Endothelial cell of umbilical vein (primary cell): ENCODE data around the gene IFITM5. TPM values are rescaled to one million over a fixed set of nuclear protein-coding genes. Genes with fewer than 3 reads are reported as not detected.

Source experiments
- BruUV-seq: library from RNA; stranded (reverse); fragments of 400-500 nt; replicated peaks from 2 replicates; lab custom pipeline; 2021; lab: Mats Ljungman, UMichigan
- CTCF ChIA-PET: fragments of 300-600, 350-600 bp; sonication (Branson Sonifier 250); formaldehyde crosslinking; loops from one replicate; lab custom pipeline; 2021; ENCODE audit warnings: antibody characterized with exemption, inconsistent platforms; lab: Charles Lee
- POLR2A ChIA-PET: fragments of 300-600, 350-600 bp; sonication (Branson Sonifier 250); formaldehyde crosslinking; loops from one replicate; lab custom pipeline; 2021; ENCODE audit warnings: antibody characterized with exemption, inconsistent platforms; lab: Charles Lee
- DNase-seq: peaks from one replicate; pipeline ENCODE4 v3.0.0-alpha.2; 2011; ENCODE audit warnings: low read depth, low spot score
- FAIRE-seq: peaks from 2 replicates; lab custom pipeline; 2011; peaks lifted over from hg19 to GRCh38; lab: Jason Lieb, UNC
- H2AFZ ChIP-seq: 2 replicates; pipeline ENCODE4 v1.6.0; 2012; ENCODE audit warnings: low read depth, low read length, control low read depth, inconsistent platforms
- H3K27ac ChIP-seq: 2 replicates; pipeline ENCODE4 v1.5.1; 2011; ENCODE audit warnings: low read depth, mild to moderate bottlenecking, control low read depth, low read length, moderate library complexity; ENCODE audit not compliant: insufficient read depth
- H3K27me3 ChIP-seq, 2 experiments: 2 replicates each; pipeline versions ENCODE4 v1.6.0 to v1.6.1; 2011; ENCODE audit warnings: low read length in 2 of 2, mixed read lengths in 1 of 2; ENCODE audit not compliant: control insufficient read depth in 2 of 2, insufficient read depth in 2 of 2
- H3K36me3 ChIP-seq, 2 experiments: 2 replicates in 1 of 2; 3 replicates in 1 of 2; pipeline ENCODE4 v1.5.1; 2011; ENCODE audit warnings: low read length in 2 of 2, mild to moderate bottlenecking in 1 of 2, moderate library complexity in 1 of 2; ENCODE audit not compliant: control insufficient read depth in 2 of 2, insufficient read depth in 2 of 2; ENCODE audit errors: extremely low read depth in 1 of 2
- H3K4me1 ChIP-seq: 3 replicates; pipeline ENCODE4 v1.5.1; 2011; ENCODE audit warnings: mild to moderate bottlenecking, low read length; ENCODE audit not compliant: control insufficient read depth, insufficient read depth; ENCODE audit errors: extremely low read depth
- H3K4me2 ChIP-seq: 2 replicates; pipeline ENCODE4 v1.6.1; 2011; ENCODE audit warnings: low read length, control low read depth, mixed read lengths; ENCODE audit not compliant: insufficient read depth
- H3K4me3 ChIP-seq, 3 experiments: fragments of 200-600 bp in 1 of 3; sonication (generic), shearing (Covaris generic) in 1 of 3; replicated peaks in 1 of 3; 2 replicates each; pipeline ENCODE4 v1.5.1; 2011 to 2016; ENCODE audit warnings: control low read depth in 3 of 3, low read length in 3 of 3, mild to moderate bottlenecking in 2 of 3, inconsistent platforms in 1 of 3, low read depth in 1 of 3, moderate library complexity in 1 of 3; ENCODE audit not compliant: insufficient read depth in 1 of 3
- H3K79me2 ChIP-seq: 2 replicates; pipeline ENCODE4 v1.6.0; 2012; ENCODE audit warnings: low read length, inconsistent platforms; ENCODE audit not compliant: control insufficient read depth, insufficient read depth
- H3K9ac ChIP-seq: replicated peaks from 2 replicates; pipeline ENCODE3; 2011; ENCODE audit warnings: low read length, control low read depth; ENCODE audit not compliant: insufficient read depth; ENCODE audit errors: extremely low read depth
- H3K9me1 ChIP-seq: replicated peaks from 3 replicates; pipeline ENCODE4 v1.6.0; 2011; ENCODE audit warnings: mild to moderate bottlenecking, low read length; ENCODE audit not compliant: control insufficient read depth, insufficient read depth; ENCODE audit errors: extremely low read depth
- H3K9me3 ChIP-seq: replicated peaks from 2 replicates; pipeline ENCODE4 v1.5.1; 2012; ENCODE audit warnings: low read length, inconsistent platforms; ENCODE audit not compliant: control insufficient read depth, insufficient read depth
- H4K20me1 ChIP-seq: replicated peaks from 2 replicates; pipeline ENCODE3; 2011; ENCODE audit warnings: mild to moderate bottlenecking, low read length; ENCODE audit not compliant: control insufficient read depth, insufficient read depth; ENCODE audit errors: extremely low read depth
- CTCF ChIP-seq, 2 donors: IDR thresholded peaks; 1 replicate in 1 of 2; 2 replicates in 1 of 2; pipeline ENCODE4 v1.5.1; 2011; ENCODE audit warnings: low read length in 2 of 2, mild to moderate bottlenecking in 2 of 2, moderate library complexity in 2 of 2, control low read depth in 1 of 2, inconsistent platforms in 1 of 2, low read depth in 1 of 2; ENCODE audit not compliant: insufficient read depth in 1 of 2; ENCODE audit errors: extremely low read depth in 1 of 2
- EZH2 ChIP-seq: IDR thresholded peaks from 2 replicates; pipeline ENCODE4 v1.6.1; 2012; ENCODE audit warnings: borderline replicate concordance, low read depth, mild to moderate bottlenecking, moderate library complexity, low read length, inconsistent platforms; ENCODE audit not compliant: severe bottlenecking
- FOS ChIP-seq: IDR thresholded peaks from 2 replicates; pipeline ENCODE4 v1.6.1; 2011; ENCODE audit warnings: mild to moderate bottlenecking, low read length, moderate library complexity, borderline replicate concordance; ENCODE audit not compliant: insufficient read depth
- GATA2 ChIP-seq: IDR thresholded peaks from 2 replicates; pipeline ENCODE4 v1.7.0; 2011; ENCODE audit warnings: low read depth, mild to moderate bottlenecking, moderate library complexity, mixed read lengths, low read length; ENCODE audit not compliant: insufficient read length, insufficient read depth
- JUN ChIP-seq: IDR thresholded peaks from 2 replicates; pipeline ENCODE4 v1.6.1; 2011; ENCODE audit warnings: borderline replicate concordance, low read depth; ENCODE audit not compliant: insufficient read length, insufficient read depth
- MYC ChIP-seq: IDR thresholded peaks from one replicate; pipeline ENCODE4 v1.6.1; 2011; ENCODE audit warnings: mild to moderate bottlenecking, low read depth, low read length
- POLR2A ChIP-seq: IDR thresholded peaks from 2 replicates; pipeline ENCODE4 v1.6.1; 2012; ENCODE audit warnings: low read depth, mild to moderate bottlenecking, control low read depth, low read length
- POLR2AphosphoS5 ChIP-seq: IDR thresholded peaks from 2 replicates; pipeline ENCODE4 v1.6.1; 2012; ENCODE audit warnings: low read depth, mild to moderate bottlenecking, control low read depth, low read length, moderate library complexity; ENCODE audit not compliant: insufficient read depth
- dilution Hi-C: fragments of 300-500 bp; cut with MboI; formaldehyde crosslinking; loops from one replicate; pipeline ENCODE4 v1.15.0; 2019; ENCODE audit warnings: low sequenced_read_pairs; ENCODE audit not compliant: extremely low pct_ligation_motif_present
- intact Hi-C: fragments of 100-400 bp; cut with micrococcal nuclease; formaldehyde crosslinking; loops from one replicate; pipeline ENCODE4 v1.10.0; 2022
- polyA plus RNA-seq, 4 experiments: library from polyadenylated mRNA; depleted of rRNA in 3 of 4; stranded (reverse) in 3 of 4; unstranded in 1 of 4; fragments of >200 nt; gene quantifications; 2 replicates each; pipeline versions ENCODE4 v1.2.1 to v1.2.3, GENCODE V29; 2011 to 2012; ENCODE audit warnings: missing spikeins in 1 of 4
- total RNA-seq: library from RNA; stranded (reverse); gene quantifications from 2 replicates; pipeline ENCODE4 v1.2.3, GENCODE V29; 2021
- TF ChIP-seq, protein P1 (sequence below): IDR thresholded peaks from 2 replicates; pipeline ENCODE4 v1.6.1; 2011; ENCODE audit not compliant: insufficient read depth, insufficient read length

Gene IFITM5
- total and polyA plus RNA-seq, 2 donors (not counting 3 experiments of a cell fraction or from before 2014, with no cell fraction given) = not detected

DNA sequence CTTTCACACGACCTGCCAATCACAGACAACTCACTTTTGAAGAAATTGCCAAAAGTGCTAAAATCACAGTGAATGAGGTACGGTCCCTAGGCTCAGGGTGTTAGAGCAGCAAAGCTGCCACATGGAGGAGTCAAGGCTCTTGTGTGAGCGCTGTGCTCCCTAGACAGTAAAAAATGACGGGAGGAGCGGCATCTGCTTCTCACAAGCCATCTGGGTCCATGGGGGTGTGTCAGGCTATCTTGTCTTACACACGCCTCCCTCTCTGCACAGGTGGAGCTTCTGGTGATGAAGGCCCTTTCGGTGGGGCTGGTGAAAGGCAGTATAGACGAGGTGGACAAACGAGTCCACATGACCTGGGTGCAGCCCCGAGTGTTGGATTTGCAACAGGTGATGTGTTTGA lies 47.8 kb downstream of the IFITM5 start:
- dilution Hi-C loops = no loop called here
- ChIA-PET CTCF (interaction anchor here (0.7 to 5.0 kb wide), 18 partner anchors 10 to 199 kb away, joined by 3 to 71 read pairs (median 10); partner anchors contain the start of genes PSMD13 and PTDSS2), POLR2A (no interaction called here)
- FAIRE-seq (no peak), DNase-seq (no peak)
- H3K27ac ChIP-seq = no peak overlapping the region
- no peaks in the 10 kb centered on the region for H4K20me1 ChIP-seq
- no peaks in the 10 kb centered on the region for H3K9me3 ChIP-seq
- H3K4me2 ChIP-seq = no peak overlapping the region
- H3K79me2 ChIP-seq = no peaks in the 10 kb centered on the region
- TF ChIP-seq POLR2A (no peak), EZH2 (no peak), JUN (no peak), CTCF (IDR thresholded peaks at IDR 0.05; ENCODE audit: extremely low read depth in 1 of 2, insufficient read depth in 1 of 2, low read depth in 1 of 2, low read length in 2 of 2) (no peak), POLR2AphosphoS5 (no peak), GATA2 (no peak), FOS (no peak), MYC (no peak)
- TF ChIP-seq, protein P1, sequence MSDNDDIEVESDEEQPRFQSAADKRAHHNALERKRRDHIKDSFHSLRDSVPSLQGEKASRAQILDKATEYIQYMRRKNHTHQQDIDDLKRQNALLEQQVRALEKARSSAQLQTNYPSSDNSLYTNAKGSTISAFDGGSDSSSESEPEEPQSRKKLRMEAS = no peak
- no peaks in the 10 kb centered on the region for H3K27me3 ChIP-seq
- H3K9ac ChIP-seq = no peak overlapping the region
- H3K36me3 ChIP-seq = peaks cover 18 to 40% of the 10 kb centered on the region in 2 experiments
- H3K4me1 ChIP-seq = no peaks in the 10 kb centered on the region
- BruUV-seq = no TSS peak
- H3K9me1 ChIP-seq = no peaks in the 10 kb centered on the region
- H2AFZ ChIP-seq = no peak overlapping the region
- H3K4me3 ChIP-seq = no peak overlapping the region
- intact Hi-C loops = loop anchor here (2.0 to 5.0 kb wide), 2 partner anchors 105 to 196 kb away; no protein-coding TSS in a partner anchor
